GM12878 (cell line): ENCODE data around the gene ANKRD55. TPM values are rescaled to one million over a fixed set of nuclear protein-coding genes. Genes with fewer than 3 reads are reported as not detected.

Experiments
- ATAC-seq: fragments of 200-7000 bp; cut with Tn5 transposase; 3 replicates; pipeline ENCODE4 v1.9.1; 2020; ENCODE audit warnings: mild to moderate bottlenecking, moderate library complexity
- BruUV-seq: library from RNA; stranded (reverse); fragments of 400-500 nt; replicated peaks from 2 replicates; lab custom pipeline; 2021; lab: Mats Ljungman, UMichigan
- CTCF ChIA-PET: fragments of 300-600 bp; sonication (Branson Sonifier 250); formaldehyde crosslinking; extraction: SDS; loops from one replicate; lab custom pipeline; 2021; ENCODE audit warnings: inconsistent platforms; lab: Yijun Ruan, JAX
- POLR2A ChIA-PET: fragments of 350-600 bp; formaldehyde crosslinking; extraction: SDS; loops from one replicate; lab custom pipeline; 2021; ENCODE audit warnings: inconsistent platforms; lab: Charles Lee
- RAD21 ChIA-PET: fragments of 300-600 bp; sonication (Branson Sonifier 250); formaldehyde crosslinking; loops from one replicate; lab custom pipeline; 2023; ENCODE audit warnings: antibody characterized with exemption; ENCODE audit not compliant: unreplicated experiment; lab: Charles Lee
- SMC1A ChIA-PET: fragments of 300-600 bp; sonication (Branson Sonifier 250); formaldehyde crosslinking; loops from one replicate; lab custom pipeline; 2023; ENCODE audit not compliant: unreplicated experiment, uncharacterized antibody; lab: Charles Lee
- DNase-seq: peaks from one replicate; pipeline ENCODE4 v3.0.0-alpha.2; 2011; ENCODE audit warnings: low read depth, low spot score
- FAIRE-seq: peaks from 3 replicates; lab custom pipeline; 2011; peaks lifted over from hg19 to GRCh38; lab: Jason Lieb, UNC
- H2AFZ ChIP-seq: 2 replicates; pipeline ENCODE4 v1.6.0; 2011; ENCODE audit warnings: low read depth, low read length, control low read depth; ENCODE audit not compliant: control insufficient read depth
- H3K27ac ChIP-seq: 2 replicates; pipeline ENCODE4 v1.5.1; 2011; ENCODE audit warnings: control low read depth; ENCODE audit not compliant: control insufficient read depth, insufficient read depth
- H3K27me3 ChIP-seq, 2 experiments: replicated peaks in 1 of 2; 2 replicates each; pipeline versions ENCODE4 v1.6.0 to v1.6.1; 2011; ENCODE audit warnings: low read length in 1 of 2; ENCODE audit not compliant: control insufficient read depth in 2 of 2, insufficient read depth in 2 of 2
- H3K36me3 ChIP-seq, 2 experiments: 2 replicates each; pipeline ENCODE4 v1.5.1; 2011; ENCODE audit warnings: low read length in 1 of 2; ENCODE audit not compliant: control insufficient read depth in 2 of 2, insufficient read depth in 2 of 2
- H3K4me1 ChIP-seq: 2 replicates; pipeline ENCODE4 v1.6.1; 2011; ENCODE audit warnings: mild to moderate bottlenecking, low read length, moderate library complexity, mixed read lengths; ENCODE audit not compliant: control insufficient read depth, insufficient read depth
- H3K4me2 ChIP-seq: 2 replicates; pipeline ENCODE4 v1.6.0; 2011; ENCODE audit warnings: control low read depth; ENCODE audit not compliant: control insufficient read depth, insufficient read depth
- H3K4me3 ChIP-seq: fragments of 200-600 bp; sonication (generic); 2 replicates; pipeline ENCODE4 v1.5.1; 2016
- H3K79me2 ChIP-seq: 2 replicates; pipeline ENCODE4 v1.6.0; 2011; ENCODE audit warnings: low read length; ENCODE audit not compliant: control insufficient read depth, insufficient read depth
- H3K9ac ChIP-seq: 2 replicates; pipeline ENCODE4 v1.8.0; 2011; ENCODE audit warnings: low read length, control low read depth, mixed read lengths; ENCODE audit not compliant: control insufficient read depth, insufficient read depth
- H3K9me3 ChIP-seq: replicated peaks from 3 replicates; pipeline ENCODE4 v1.5.1; 2011; ENCODE audit warnings: mild to moderate bottlenecking, low read length; ENCODE audit not compliant: control insufficient read depth, insufficient read depth
- H4K20me1 ChIP-seq: 2 replicates; pipeline ENCODE4 v1.6.0; 2011; ENCODE audit not compliant: control insufficient read depth, insufficient read depth
- BCL11A ChIP-seq: IDR thresholded peaks from 2 replicates; pipeline ENCODE4 v1.6.1; 2011; ENCODE audit warnings: low read depth, low read length
- FOXK2 ChIP-seq: fragments of 450-650 bp; IDR thresholded peaks from 2 replicates; pipeline ENCODE4 v1.6.1; 2017; ENCODE audit warnings: mild to moderate bottlenecking, moderate library complexity
- KLF5 ChIP-seq: fragments of 450-650 bp; IDR thresholded peaks from 2 replicates; pipeline ENCODE4 v1.6.1; 2014; ENCODE audit warnings: mild to moderate bottlenecking; ENCODE audit not compliant: partially characterized antibody
- MXI1 ChIP-seq: fragments of 150-350 bp; IDR thresholded peaks from 2 replicates; pipeline ENCODE4 v1.6.1; 2011; ENCODE audit warnings: low read depth, mild to moderate bottlenecking, inconsistent platforms, low read length, improper control_type of control experiment
- NKRF ChIP-seq: fragments of 450-650 bp; conservative IDR thresholded peaks from 2 replicates; pipeline ENCODE4 v1.6.1; 2017; ENCODE audit warnings: mild to moderate bottlenecking, moderate library complexity
- NR2C2 ChIP-seq: IDR thresholded peaks from 2 replicates; pipeline ENCODE4 v1.6.1; 2011; ENCODE audit warnings: borderline replicate concordance, low read depth; ENCODE audit not compliant: control insufficient read depth, insufficient read length
- POLR2A ChIP-seq: IDR thresholded peaks from 2 replicates; pipeline ENCODE4 v1.6.1; 2011; ENCODE audit warnings: low read depth, mild to moderate bottlenecking, low read length
- POLR2AphosphoS2 ChIP-seq: IDR thresholded peaks from 2 replicates; pipeline ENCODE4 v1.6.1; 2011; ENCODE audit warnings: low read depth, mild to moderate bottlenecking, low read length, improper control_type of control experiment, moderate library complexity
- RAD51 ChIP-seq: fragments of 450-650 bp; IDR thresholded peaks from 2 replicates; pipeline ENCODE4 v1.6.1; 2016; ENCODE audit warnings: moderate library complexity, mild to moderate bottlenecking, inconsistent platforms
- RB1 ChIP-seq: fragments of 450-650 bp; formaldehyde crosslinking; IDR thresholded peaks from 2 replicates; pipeline ENCODE4 v1.6.1; 2017; ENCODE audit warnings: mild to moderate bottlenecking, borderline replicate concordance
- RBBP5 ChIP-seq: fragments of 200-600 bp; sonication (generic); conservative IDR thresholded peaks from 2 replicates; pipeline ENCODE4 v1.6.1; 2016
- RELA ChIP-seq: fragments of 450-650 bp; IDR thresholded peaks from 2 replicates; pipeline ENCODE4 v1.8.0; 2014; ENCODE audit warnings: borderline replicate concordance; ENCODE audit not compliant: partially characterized antibody
- REST ChIP-seq: IDR thresholded peaks from 2 replicates; pipeline ENCODE4 v1.6.1; 2012; ENCODE audit warnings: mild to moderate bottlenecking, low read depth, low read length
- RFX5 ChIP-seq: IDR thresholded peaks from 2 replicates; pipeline ENCODE4 v1.6.1; 2011; ENCODE audit warnings: low read depth, low read length, improper control_type of control experiment
- SIN3A ChIP-seq: IDR thresholded peaks from 2 replicates; pipeline ENCODE4 v1.6.1; 2012; ENCODE audit warnings: low read depth, low read length, improper control_type of control experiment
- ZNF217 ChIP-seq: fragments of 450-650 bp; IDR thresholded peaks from 2 replicates; pipeline ENCODE4 v1.6.1; 2017; ENCODE audit warnings: antibody characterized with exemption, mild to moderate bottlenecking
- ZZZ3 ChIP-seq: IDR thresholded peaks from 2 replicates; pipeline ENCODE4 v1.6.1; 2011; ENCODE audit warnings: low read depth; ENCODE audit not compliant: control insufficient read depth, insufficient read length
- WGBS: methylation state at CpG from one replicate; pipeline ENCODE4 v1.1.6; 2016; ENCODE audit warnings: low lambda C conversion rate; ENCODE audit not compliant: insufficient replicate concordance, insufficient coverage; ENCODE audit errors: missing lambda C conversion rate; 5-methylcytosine and 5-hydroxymethylcytosine counted together
- in situ Hi-C: fragments of 300-500 bp; cut with MboI; formaldehyde crosslinking; loops from 9 replicates; pipeline ENCODE4 v1.14.3; 2018; ENCODE audit warnings: mixed read lengths
- intact Hi-C: fragments of 100-400 bp; cut with micrococcal nuclease; formaldehyde crosslinking; loops from one replicate; pipeline ENCODE4 v1.14.2; 2022; ENCODE audit not compliant: unreplicated experiment
- polyA plus RNA-seq, 11 experiments: library from polyadenylated mRNA; depleted of rRNA in 4 of 11; unstranded in 6 of 11; stranded (reverse) in 5 of 11; fragments of >200 nt; fragmentation: Nextera tagmentation in 4 of 11; fragmentation: Illumina TruSeq in 1 of 11; extraction: Ambion mirVana in 4 of 11; extraction: Trizol in 1 of 11; gene quantifications; 1 replicate in 1 of 11; 2 replicates in 10 of 11; pipeline versions ENCODE4 v1.2.1 to v1.2.3, GENCODE V29; 2011 to 2016; ENCODE audit warnings: inconsistent platforms in 2 of 11, missing spikeins in 2 of 11, low read depth in 1 of 11
- total RNA-seq, 4 experiments: library from RNA; depleted of rRNA in 3 of 4; stranded (reverse); fragments of >200 nt in 3 of 4; fragmentation: Illumina TruSeq in 1 of 4; extraction: Trizol in 1 of 4; gene quantifications; 2 replicates each; pipeline versions ENCODE4 v1.2.1 to v1.2.3, GENCODE V29; 2013 to 2021
- TF ChIP-seq, protein P1 (sequence below): IDR thresholded peaks from 2 replicates; pipeline ENCODE4 v1.6.1; 2011; ENCODE audit warnings: low read depth, mild to moderate bottlenecking, low read length, moderate library complexity, borderline replicate concordance; ENCODE audit errors: extremely low read depth
- TF ChIP-seq, protein P2 (sequence below): fragments of 450-650 bp; IDR thresholded peaks from 2 replicates; pipeline ENCODE4 v1.6.1; 2017; ENCODE audit warnings: borderline replicate concordance

The ANKRD55 gene
- total and polyA plus RNA-seq, 10 of the 15 experiments (the other 5 are each of a cell fraction or from before 2014, with no cell fraction given): 0.04 TPM; not detected in 9

GRCh38 chr5:56251918-56252553, 18.9 kb upstream of the ANKRD55 start:
- POLR2A ChIA-PET: no interaction called here
- H2AFZ ChIP-seq: no peak overlapping the region
- SMC1A ChIA-PET: interaction anchor here (1.1 to 1.9 kb wide), 3 partner anchors 12 to 24 kb away, joined by 3 to 6 read pairs (median 4); no protein-coding TSS in a partner anchor
- no peaks in the 10 kb centered on the region for H3K4me1 ChIP-seq
- no peak overlapping the region for H3K9ac ChIP-seq
- no peak overlapping the region for H3K4me3 ChIP-seq
- H3K79me2 ChIP-seq: no peaks in the 10 kb centered on the region
- no peaks in the 10 kb centered on the region; the same call in 2 of the 3 replicates for H3K9me3 ChIP-seq
- no peak overlapping the region for H3K4me2 ChIP-seq
- no peaks in the 10 kb centered on the region for H4K20me1 ChIP-seq
- in situ Hi-C loops: no loop called here
- WGBS: 44% methylated on average over 4 of the region's 4 CpGs
- no peaks in the 10 kb centered on the region for H3K36me3 ChIP-seq
- TF ChIP-seq RAD51 (no peak), NR2C2 (no peak), BCL11A (no peak), KLF5 (no peak), NKRF (no peak), RB1 (no peak), REST (no peak), ZNF217 (no peak), POLR2A (no peak), SIN3A (no peak), RBBP5 (no peak), FOXK2 (no peak), ZZZ3 (no peak), RFX5 (no peak), MXI1 (no peak), POLR2AphosphoS2 (no peak), RELA (no peak)
- TF ChIP-seq, protein P1, sequence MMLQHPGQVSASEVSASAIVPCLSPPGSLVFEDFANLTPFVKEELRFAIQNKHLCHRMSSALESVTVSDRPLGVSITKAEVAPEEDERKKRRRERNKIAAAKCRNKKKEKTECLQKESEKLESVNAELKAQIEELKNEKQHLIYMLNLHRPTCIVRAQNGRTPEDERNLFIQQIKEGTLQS: no peak
- TF ChIP-seq, protein P2, sequence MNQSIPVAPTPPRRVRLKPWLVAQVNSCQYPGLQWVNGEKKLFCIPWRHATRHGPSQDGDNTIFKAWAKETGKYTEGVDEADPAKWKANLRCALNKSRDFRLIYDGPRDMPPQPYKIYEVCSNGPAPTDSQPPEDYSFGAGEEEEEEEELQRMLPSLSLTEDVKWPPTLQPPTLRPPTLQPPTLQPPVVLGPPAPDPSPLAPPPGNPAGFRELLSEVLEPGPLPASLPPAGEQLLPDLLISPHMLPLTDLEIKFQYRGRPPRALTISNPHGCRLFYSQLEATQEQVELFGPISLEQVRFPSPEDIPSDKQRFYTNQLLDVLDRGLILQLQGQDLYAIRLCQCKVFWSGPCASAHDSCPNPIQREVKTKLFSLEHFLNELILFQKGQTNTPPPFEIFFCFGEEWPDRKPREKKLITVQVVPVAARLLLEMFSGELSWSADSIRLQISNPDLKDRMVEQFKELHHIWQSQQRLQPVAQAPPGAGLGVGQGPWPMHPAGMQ: no peak
- RAD21 ChIA-PET: interaction anchor here (0.5 kb wide), 1 partner anchor 33 kb away, joined by 3 read pairs; no protein-coding TSS in a partner anchor
- no peaks in the 10 kb centered on the region for H3K27me3 ChIP-seq
- CTCF ChIA-PET: no interaction called here
- intact Hi-C loops: no loop called here
- no TSS peak for BruUV-seq
- no peak overlapping the region for H3K27ac ChIP-seq
- FAIRE-seq (no peak), ATAC-seq (no peak), DNase-seq (no peak)
